PC-9 (cell line): ENCODE measurements around the gene B4GALT3.

Experiments
- CTCF ChIP-seq: fragments of 200-600 bp; sonication (generic); conservative IDR thresholded peaks from 2 replicates; pipeline ENCODE4 v1.6.1; 2017; ENCODE audit warnings: mixed run types, antibody characterized with exemption, mild to moderate bottlenecking, moderate library complexity
- EZH2 ChIP-seq: fragments of 200-600 bp; sonication (generic); IDR thresholded peaks from 2 replicates; pipeline ENCODE4 v1.8.0; 2017; ENCODE audit warnings: antibody characterized with exemption, low read depth

- no peak for TF ChIP-seq EZH2
- TF ChIP-seq CTCF = no peak
Measured at GRCh38 chr1:161138431-161138830, 38.9 kb downstream of the B4GALT3 start.
